HepG2 (cell line): ENCODE results near the gene CCT6A. TPM values are rescaled to one million over a fixed set of nuclear protein-coding genes. Genes with fewer than 3 reads are reported as not detected.

Experiments used
- AKNA ChIP-seq: sonication (generic); formaldehyde crosslinking; IDR thresholded peaks from 2 replicates; pipeline ENCODE4 v1.4.0; 2020; ENCODE audit warnings: missing genetic modification reagents, borderline replicate concordance
- ETV6 ChIP-seq: sonication (generic); formaldehyde crosslinking; conservative IDR thresholded peaks from 2 replicates; pipeline ENCODE4 v1.4.0; 2020; ENCODE audit warnings: missing genetic modification reagents
- HNRNPLL ChIP-seq: fragments of 200-400 bp; formaldehyde crosslinking; IDR thresholded peaks from 2 replicates; pipeline ENCODE4 v1.6.1; 2017; ENCODE audit warnings: mild to moderate bottlenecking, low read depth, low read length; ENCODE audit not compliant: poor library complexity, severe bottlenecking
- KIAA2018 ChIP-seq: sonication (generic); formaldehyde crosslinking; IDR thresholded peaks from 2 replicates; pipeline ENCODE4 v1.5.0; 2020; ENCODE audit warnings: mild to moderate bottlenecking, missing genetic modification reagents, borderline replicate concordance
- LRRFIP1 ChIP-seq: sonication (generic); formaldehyde crosslinking; conservative IDR thresholded peaks from 2 replicates; pipeline ENCODE4 v1.4.0; 2020; ENCODE audit warnings: missing genetic modification reagents
- SATB2 ChIP-seq: sonication (generic); formaldehyde crosslinking; IDR thresholded peaks from 2 replicates; pipeline ENCODE4 v1.5.0; 2020; ENCODE audit warnings: missing genetic modification reagents
- ZNF251 ChIP-seq: sonication (generic); formaldehyde crosslinking; IDR thresholded peaks from 2 replicates; pipeline ENCODE4 v1.9.0; 2021; ENCODE audit warnings: mild to moderate bottlenecking, missing genetic modification reagents
- ZNF512B ChIP-seq: sonication (generic); formaldehyde crosslinking; IDR thresholded peaks from 2 replicates; pipeline ENCODE4 v1.5.1; 2020; ENCODE audit warnings: missing genetic modification reagents, mild to moderate bottlenecking, borderline replicate concordance
- ZNF850 ChIP-seq: sonication (generic); formaldehyde crosslinking; conservative IDR thresholded peaks from 2 replicates; pipeline ENCODE4 v1.9.0; 2021; ENCODE audit warnings: mild to moderate bottlenecking, missing genetic modification reagents
- polyA plus RNA-seq, 8 experiments: library from polyadenylated mRNA; depleted of rRNA in 3 of 8; stranded (reverse) in 7 of 8; unstranded in 1 of 8; fragments of >200 nt; fragmentation: Illumina TruSeq in 4 of 8; extraction: Trizol in 4 of 8; gene quantifications; 2 replicates each; pipeline versions ENCODE4 v1.2.1 to v1.2.3, GENCODE V29; 2011 to 2016; ENCODE audit warnings: low read depth in 4 of 8, missing spikeins in 1 of 8, mixed read lengths in 1 of 8; ENCODE audit not compliant: insufficient read depth in 1 of 8
- total RNA-seq, 5 experiments: library from RNA; depleted of rRNA; stranded (reverse); fragments of >200 nt; fragmentation: Illumina TruSeq; extraction: Trizol; gene quantifications; 2 replicates each; pipeline ENCODE4 v1.2.3, GENCODE V29; 2016; ENCODE audit warnings: low read depth in 1 of 5

CCT6A gene
- total and polyA plus RNA-seq, 2 of the 13 experiments (the other 11 are each of a cell fraction or from before 2014, with no cell fraction given) = 219 to 292 TPM

GRCh38 chr7:56028942-56029630 is 22.5 kb upstream of the CCT6A start (continued):
- no peak for TF ChIP-seq ZNF512B
- no peak for TF ChIP-seq SATB2 (CRISPR knock-in tag)
- TF ChIP-seq LRRFIP1 (CRISPR knock-in tag) = no peak
- TF ChIP-seq ZNF251 = no peak
- no peak for TF ChIP-seq ETV6 (CRISPR knock-in tag)
- no peak for TF ChIP-seq HNRNPLL
- no peak for TF ChIP-seq AKNA (CRISPR knock-in tag)
- TF ChIP-seq ZNF850 = no peak
- TF ChIP-seq KIAA2018 = no peak
